ENCODE measurements around the gene ETFB.

The ETFB gene

GRCh38 chr19:51325161-51325976, 40.8 kb downstream of the ETFB start:
- DNase-seq: no peak

GRCh38 chr19:51324167-51324481, 42.1 kb downstream of the ETFB start:
- DNase-seq: no peak

- no peak for DNase-seq
Measured at GRCh38 chr19:51323481-51324166, 42.6 kb downstream of the ETFB start.

GRCh38 chr19:51321799-51322198, 44.4 kb downstream of the ETFB start:
- DNase-seq: no peak

- no peak for DNase-seq
Measured at GRCh38 chr19:51320280-51320657, 45.9 kb downstream of the ETFB start.

- DNase-seq: no peak
Measured at GRCh38 chr19:51319649-51320279, 46.4 kb downstream of the ETFB start.

GRCh38 chr19:51318687-51319648, 47.2 kb downstream of the ETFB start:
- no peak for DNase-seq

GRCh38 chr19:51317968-51318367, 48.2 kb downstream of the ETFB start:
- no peak for DNase-seq

GRCh38 chr19:51317376-51317775, 48.8 kb downstream of the ETFB start:
- DNase-seq: no peak

- DNase-seq: no peak
Measured at GRCh38 chr19:51316688-51317087, 49.5 kb downstream of the ETFB start.

- no peak for DNase-seq
Measured at GRCh38 chr19:51311351-51312257, 54.6 kb downstream of the ETFB start, which contains the start of gene IGLON5. TSS of gene IGLON5 (plus strand) at chr19:51311644. CDS start at chr19:51311848, 204 bp downstream.

- DNase-seq: no peak
Measured at GRCh38 chr19:51305479-51305878, 60.7 kb downstream of the ETFB start.

GRCh38 chr19:51301266-51301665, 64.9 kb downstream of the ETFB start:
- DNase-seq: no peak

GRCh38 chr19:51297406-51297805, 68.8 kb downstream of the ETFB start:
- no peak for DNase-seq

- no peak for DNase-seq
Measured at GRCh38 chr19:51296336-51297093, 69.7 kb downstream of the ETFB start.

GRCh38 chr19:51295382-51296126, 70.6 kb downstream of the ETFB start:
- no peak for DNase-seq
